NCI-H526 treated with DMSO at 0.1 percent for 48 hours (cell line): Measurements from ENCODE around the gene DPP4.
"Not testable (repeated sequence)": the region's sequence is repeated elsewhere in the genome, so short reads cannot be mapped to it uniquely, and the experiment has no call there.

Experiments used
- DNase-seq: peaks from one replicate; lab custom pipeline; 2025; lab: John Stamatoyannopoulos, UW

The DPP4 gene

GRCh38 chr2:162058973-162059668 lies 14.9 kb downstream of the DPP4 start:
- no peak for DNase-seq

GRCh38 chr2:162057426-162057825 lies 16.6 kb downstream of the DPP4 start:
- no peak for DNase-seq

GRCh38 chr2:162056796-162057399 lies 17.1 kb downstream of the DPP4 start:
- no peak for DNase-seq

GRCh38 chr2:162053808-162054155 lies 20.2 kb downstream of the DPP4 start:
- DNase-seq = no peak

GRCh38 chr2:162053066-162053807 lies 20.8 kb downstream of the DPP4 start:
- DNase-seq = no peak

- DNase-seq = no peak
These were observed 23.5 kb downstream of the DPP4 start for GRCh38 chr2:162050513-162050961.

GRCh38 chr2:162049089-162049488 lies 24.9 kb downstream of the DPP4 start:
- not testable (repeated sequence) for DNase-seq

- no peak for DNase-seq
These were observed 29.4 kb downstream of the DPP4 start for GRCh38 chr2:162044586-162044985.

GRCh38 chr2:162043132-162043531 lies 30.9 kb downstream of the DPP4 start:
- DNase-seq = no peak

- no peak for DNase-seq
These were observed 32.5 kb downstream of the DPP4 start for GRCh38 chr2:162041485-162041884.

- no peak for DNase-seq
These were observed 35.3 kb downstream of the DPP4 start for GRCh38 chr2:162038725-162039124.

GRCh38 chr2:162037886-162038285 lies 36.1 kb downstream of the DPP4 start:
- no peak for DNase-seq

GRCh38 chr2:162037028-162037795 lies 36.8 kb downstream of the DPP4 start:
- no peak for DNase-seq

GRCh38 chr2:162035981-162036380 lies 38.0 kb downstream of the DPP4 start:
- DNase-seq = no peak

GRCh38 chr2:162030363-162031190 lies 43.4 kb downstream of the DPP4 start:
- no peak for DNase-seq

- no peak for DNase-seq
These were observed 44.6 kb downstream of the DPP4 start for GRCh38 chr2:162029287-162029901.

GRCh38 chr2:162028511-162028910 lies 45.5 kb downstream of the DPP4 start:
- no peak for DNase-seq

GRCh38 chr2:162025121-162025911 lies 48.7 kb downstream of the DPP4 start:
- no peak for DNase-seq

- no peak for DNase-seq
These were observed 51.6 kb downstream of the DPP4 start for GRCh38 chr2:162022290-162022945.
